Neural crest cell (in vitro differentiated cells): Measurements from ENCODE around the gene TMEFF2. TPM values are rescaled to one million over a fixed set of nuclear protein-coding genes. Genes with fewer than 3 reads are reported as not detected.
"Not testable (repeated sequence)": the region's sequence is repeated elsewhere in the genome, so short reads cannot be mapped to it uniquely, and the experiment has no call there.

Source experiments
- DNase-seq: peaks from one replicate; pipeline ENCODE4 v3.0.0; 2021; ENCODE audit warnings: low read depth, mixed read lengths, low spot score
- H3K27ac Mint-ChIP-seq: one replicate; pipeline ENCODE4 v1.8.0; 2021; ENCODE audit warnings: mild to moderate bottlenecking, mixed read lengths; ENCODE audit not compliant: unreplicated experiment
- H3K27me3 Mint-ChIP-seq: 2 replicates; pipeline ENCODE4 v1.8.0; 2021; ENCODE audit warnings: low read depth, mild to moderate bottlenecking, mixed read lengths
- H3K36me3 Mint-ChIP-seq: 2 replicates; pipeline ENCODE4 v1.8.0; 2021; ENCODE audit warnings: low read depth, mild to moderate bottlenecking, mixed read lengths
- H3K4me1 Mint-ChIP-seq: 2 replicates; pipeline ENCODE4 v1.8.0; 2021; ENCODE audit warnings: mixed read lengths
- H3K4me3 Mint-ChIP-seq: one replicate; pipeline ENCODE4 v1.8.0; 2021; ENCODE audit warnings: mild to moderate bottlenecking, mixed read lengths
- H3K9me3 Mint-ChIP-seq: 2 replicates; pipeline ENCODE4 v1.8.0; 2021; ENCODE audit warnings: mixed read lengths
- total RNA-seq: library from RNA; stranded (reverse); gene quantifications from 2 replicates; pipeline ENCODE4 v1.2.1, GENCODE V29; 2021
- TF ChIP-seq, protein P1 (sequence below): fragments of 200-600 bp; sonication (generic); conservative IDR thresholded peaks from 2 replicates; pipeline ENCODE4 v1.5.0; 2021; ENCODE audit warnings: antibody characterized with exemption, mild to moderate bottlenecking

The TMEFF2 gene
- total RNA-seq, 1 donor from 2014 or later: 2.9 TPM

DNA sequence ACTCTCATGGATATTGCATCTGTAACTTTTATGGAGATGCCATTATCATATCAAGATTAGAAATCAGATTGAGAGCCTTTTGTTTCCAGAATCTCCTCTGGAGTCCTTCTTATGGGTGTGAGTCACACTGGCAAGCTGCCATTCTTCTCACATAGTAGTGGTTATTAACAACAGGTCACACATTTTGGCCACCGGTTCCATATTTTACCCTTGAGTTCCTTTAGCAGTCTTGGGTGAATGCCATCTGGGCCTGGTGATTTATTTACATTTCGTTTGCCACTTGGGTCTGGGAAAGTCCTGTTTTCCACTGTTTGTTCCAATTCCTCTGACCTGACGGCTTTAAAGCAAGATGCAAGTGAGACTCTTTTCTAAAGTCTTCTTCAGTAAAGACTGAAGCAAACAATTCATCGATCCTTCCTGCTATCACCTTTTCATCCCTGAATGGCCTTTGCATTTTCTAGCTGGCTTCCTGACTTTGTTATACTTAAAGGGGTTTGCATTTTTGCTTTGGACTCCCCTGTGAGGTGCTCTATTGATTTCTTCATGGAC, 267.3 kb downstream of the TMEFF2 start:
- TF ChIP-seq, protein P1, sequence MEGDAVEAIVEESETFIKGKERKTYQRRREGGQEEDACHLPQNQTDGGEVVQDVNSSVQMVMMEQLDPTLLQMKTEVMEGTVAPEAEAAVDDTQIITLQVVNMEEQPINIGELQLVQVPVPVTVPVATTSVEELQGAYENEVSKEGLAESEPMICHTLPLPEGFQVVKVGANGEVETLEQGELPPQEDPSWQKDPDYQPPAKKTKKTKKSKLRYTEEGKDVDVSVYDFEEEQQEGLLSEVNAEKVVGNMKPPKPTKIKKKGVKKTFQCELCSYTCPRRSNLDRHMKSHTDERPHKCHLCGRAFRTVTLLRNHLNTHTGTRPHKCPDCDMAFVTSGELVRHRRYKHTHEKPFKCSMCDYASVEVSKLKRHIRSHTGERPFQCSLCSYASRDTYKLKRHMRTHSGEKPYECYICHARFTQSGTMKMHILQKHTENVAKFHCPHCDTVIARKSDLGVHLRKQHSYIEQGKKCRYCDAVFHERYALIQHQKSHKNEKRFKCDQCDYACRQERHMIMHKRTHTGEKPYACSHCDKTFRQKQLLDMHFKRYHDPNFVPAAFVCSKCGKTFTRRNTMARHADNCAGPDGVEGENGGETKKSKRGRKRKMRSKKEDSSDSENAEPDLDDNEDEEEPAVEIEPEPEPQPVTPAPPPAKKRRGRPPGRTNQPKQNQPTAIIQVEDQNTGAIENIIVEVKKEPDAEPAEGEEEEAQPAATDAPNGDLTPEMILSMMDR: no peak
- DNase-seq: no peak
- H3K36me3 Mint-ChIP-seq: no peaks in the 10 kb centered on the region
- H3K9me3 Mint-ChIP-seq: peaks cover 7% of the 10 kb centered on the region
- no peaks in the 10 kb centered on the region for H3K27me3 Mint-ChIP-seq
- no peak overlapping the region for H3K4me3 Mint-ChIP-seq
- H3K27ac Mint-ChIP-seq: no peak overlapping the region
- peaks cover 32% of the 10 kb centered on the region for H3K4me1 Mint-ChIP-seq

DNA sequence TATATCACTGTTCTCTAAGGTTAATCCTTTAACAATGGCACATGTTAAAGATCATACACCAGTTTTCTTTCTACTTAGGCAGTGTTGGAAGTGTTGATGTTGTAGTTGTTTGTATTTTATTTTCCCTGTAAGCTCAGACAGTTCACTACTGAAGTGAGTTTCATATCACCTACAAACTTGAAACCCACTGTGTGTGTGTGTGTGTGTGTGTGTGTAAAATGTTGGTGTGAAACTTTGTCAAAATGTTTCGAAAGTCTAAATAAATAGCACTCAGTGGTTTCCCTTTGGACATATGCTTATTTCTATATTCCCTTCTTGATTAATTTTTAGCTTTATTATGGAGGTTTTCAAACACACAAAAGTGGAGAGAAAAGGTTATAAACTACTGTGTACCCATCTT, 268.1 kb downstream of the TMEFF2 start:
- peaks cover 7% of the 10 kb centered on the region for H3K9me3 Mint-ChIP-seq

DNA sequence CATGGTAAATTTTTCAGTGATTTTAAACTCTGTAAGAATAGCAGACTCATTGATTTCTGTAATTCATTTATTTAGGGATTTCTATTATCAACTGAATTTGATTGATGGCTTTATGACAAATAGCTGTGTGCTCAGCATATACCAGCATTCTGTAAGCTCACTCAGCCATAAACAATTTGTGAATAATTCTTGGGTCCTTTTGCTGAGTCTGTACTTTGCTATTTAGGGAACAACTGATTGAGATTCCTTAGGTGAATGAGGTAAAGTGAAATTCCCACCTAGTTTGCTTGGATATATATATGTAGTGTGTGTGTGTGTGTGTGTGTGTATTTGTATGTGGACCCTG, 271.1 kb downstream of the TMEFF2 start:
- H3K9me3 Mint-ChIP-seq: peaks cover 5% of the 10 kb centered on the region
- H3K36me3 Mint-ChIP-seq: peaks cover 3% of the 10 kb centered on the region
- H3K27ac Mint-ChIP-seq: no peak overlapping the region
- DNase-seq: no peak
- no peaks in the 10 kb centered on the region for H3K27me3 Mint-ChIP-seq
- TF ChIP-seq, protein P1: no peak
- peaks cover 23% of the 10 kb centered on the region for H3K4me1 Mint-ChIP-seq
- no peak overlapping the region for H3K4me3 Mint-ChIP-seq

More for the DNA sequence above, 268.1 kb downstream of the TMEFF2 start:
- Mint-ChIP-seq H3K36me3 (no peaks in the 10 kb centered on the region), H3K4me3 (no peak overlapping the region), H3K4me1 (peaks cover 32% of the 10 kb centered on the region), H3K27me3 (no peaks in the 10 kb centered on the region), H3K27ac (no peak overlapping the region)
- TF ChIP-seq, protein P1: no peak
- no peak for DNase-seq

DNA sequence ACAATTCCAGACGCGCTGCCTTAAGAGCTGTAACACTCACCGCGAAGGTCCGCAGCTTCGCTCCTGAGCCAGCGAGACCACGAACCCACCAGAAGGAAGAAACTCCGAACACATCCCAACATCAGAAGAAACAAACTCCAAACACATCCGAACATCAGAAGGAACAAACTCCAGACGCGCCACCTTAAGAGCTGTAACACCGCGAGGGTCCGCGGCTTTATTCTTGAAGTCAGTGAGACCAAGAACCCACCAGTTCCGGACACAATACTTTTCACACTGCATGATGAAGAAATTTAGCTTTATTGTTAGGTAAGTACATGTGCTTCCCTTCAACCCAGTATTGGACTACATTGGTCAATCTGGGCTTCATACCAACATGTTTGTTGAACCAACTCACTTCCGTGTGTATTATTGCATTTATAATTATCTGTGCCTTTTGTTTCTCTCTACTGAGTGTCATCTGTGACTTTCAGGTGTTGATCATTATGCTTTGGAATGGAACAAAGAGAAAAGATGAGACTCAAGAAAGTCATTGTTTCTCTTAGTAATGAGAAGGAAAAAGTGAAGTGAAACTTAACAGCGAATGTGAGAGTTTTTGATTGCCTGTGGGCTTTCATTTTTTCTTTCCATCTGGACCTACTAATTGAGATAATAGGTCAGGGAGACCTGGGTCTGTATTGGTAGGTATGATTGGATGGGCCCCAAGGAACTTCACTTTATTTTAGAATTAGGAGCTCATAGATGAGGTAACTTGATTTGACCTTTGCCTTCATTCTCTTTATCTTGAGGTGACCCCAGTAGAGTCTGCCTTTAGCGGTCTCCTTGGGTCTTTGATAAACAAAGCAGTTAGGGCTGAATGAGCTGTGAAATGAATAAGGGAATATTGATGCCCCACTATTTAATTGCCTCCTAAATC, 271.7 kb downstream of the TMEFF2 start:
- Mint-ChIP-seq H3K4me3 (no peak overlapping the region), H3K27me3 (no peaks in the 10 kb centered on the region), H3K27ac (no peak overlapping the region), H3K4me1 (peaks cover 24% of the 10 kb centered on the region), H3K36me3 (peaks cover 3% of the 10 kb centered on the region), H3K9me3 (peaks cover 5% of the 10 kb centered on the region)
- DNase-seq: no peak
- TF ChIP-seq, protein P1: no peak

DNA sequence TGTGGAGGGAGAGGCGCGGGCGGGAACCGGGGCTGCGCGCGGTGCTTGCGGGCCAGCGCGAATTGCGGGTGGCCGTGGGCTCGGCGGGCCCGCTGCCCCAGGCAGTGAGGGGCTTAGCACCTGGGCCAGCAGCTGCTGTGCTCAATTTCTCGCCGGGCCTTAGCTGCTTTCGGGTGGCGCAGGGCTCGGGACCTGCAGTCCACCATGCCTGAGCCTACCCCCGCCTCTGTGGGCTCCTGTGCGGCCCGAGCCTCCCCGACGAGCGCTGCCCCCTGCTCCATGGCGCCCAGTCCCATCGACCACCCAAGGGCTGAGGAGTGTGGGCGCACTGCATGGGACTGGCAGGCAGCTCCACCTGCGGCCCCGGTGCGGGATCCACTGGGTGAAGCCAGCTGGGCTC, 273.1 kb downstream of the TMEFF2 start:
- H3K4me1 Mint-ChIP-seq: peaks cover 16% of the 10 kb centered on the region
- not testable (repeated sequence) for H3K4me3 Mint-ChIP-seq, H3K27me3 Mint-ChIP-seq, H3K9me3 Mint-ChIP-seq, H3K27ac Mint-ChIP-seq, H3K36me3 Mint-ChIP-seq, DNase-seq

DNA sequence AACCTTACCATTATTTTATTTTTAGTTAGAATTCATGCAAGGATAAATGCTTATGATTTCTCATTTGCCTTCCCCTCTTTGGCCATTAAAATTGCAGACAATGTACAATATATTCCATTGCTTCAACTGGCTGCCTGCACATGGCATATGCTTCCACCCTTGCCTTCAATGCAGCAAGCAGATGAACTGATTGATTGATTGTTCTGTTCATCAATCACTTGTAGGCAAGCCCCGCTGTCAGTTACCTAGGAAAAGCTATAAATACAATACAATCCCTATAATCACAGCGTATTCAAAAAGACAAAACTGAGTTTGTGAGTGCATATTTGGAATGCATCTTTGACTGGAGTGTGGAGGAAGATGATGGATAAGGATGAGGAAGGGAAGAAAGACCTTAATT, 274.2 kb downstream of the TMEFF2 start:
- H3K27me3 Mint-ChIP-seq: no peaks in the 10 kb centered on the region
- no peak for DNase-seq
- H3K27ac Mint-ChIP-seq: no peak overlapping the region
- H3K36me3 Mint-ChIP-seq: peaks cover 3% of the 10 kb centered on the region
- H3K4me1 Mint-ChIP-seq: peaks cover 16% of the 10 kb centered on the region
- no peak overlapping the region for H3K4me3 Mint-ChIP-seq
- H3K9me3 Mint-ChIP-seq: peaks cover 5% of the 10 kb centered on the region
- TF ChIP-seq, protein P1: no peak
